Upper lobe of left lung (tissue), 4 donors: ENCODE data around the gene DLG5.

Source experiments
- EP300 ChIP-seq, 4 donors: sonication (generic); formaldehyde crosslinking; IDR thresholded peaks; one replicate each; pipeline ENCODE4 v1.5.1; 2017; ENCODE audit warnings: antibody characterized with exemption in 4 of 4, control low read depth in 2 of 4
- POLR2A ChIP-seq, 4 donors: fragments of 450-650 bp; IDR thresholded peaks; one replicate each; pipeline ENCODE4 v1.5.1; 2016 to 2017; ENCODE audit warnings: antibody characterized with exemption in 4 of 4, mild to moderate bottlenecking in 2 of 4
- POLR2AphosphoS5 ChIP-seq, 2 donors: sonication (generic); formaldehyde crosslinking; IDR thresholded peaks; one replicate each; pipeline ENCODE4 v1.5.1; 2017; ENCODE audit warnings: antibody characterized with exemption in 2 of 2
- TF ChIP-seq, protein P1 (sequence below), 6 experiments: fragments of 450-650 bp in 4 of 6; fragments of 200-600 bp in 2 of 6; sonication (generic) in 2 of 6; IDR thresholded peaks; one replicate each; pipeline ENCODE4 v1.5.1; 2016 to 2019; ENCODE audit warnings: antibody characterized with exemption in 6 of 6

DNA sequence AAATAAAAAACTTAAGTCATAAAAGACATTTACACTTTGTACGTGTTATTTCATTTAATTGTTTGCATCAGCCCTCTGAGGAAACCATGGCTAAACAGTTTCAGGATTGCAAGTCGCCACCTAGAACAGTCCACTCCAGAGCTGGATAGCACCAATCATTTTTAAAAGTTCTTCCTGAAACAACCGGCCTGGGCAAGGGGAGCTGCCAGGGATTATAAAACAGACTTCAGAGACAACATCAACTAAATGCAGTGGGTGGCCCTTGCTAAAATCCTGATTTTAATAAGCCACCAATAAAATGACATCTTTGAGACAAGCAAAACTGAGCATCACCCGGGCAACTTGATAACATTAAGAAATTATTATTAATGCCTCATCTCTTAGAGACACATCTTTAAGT lies 13.5 kb downstream of the DLG5 start:
- TF ChIP-seq, protein P1, sequence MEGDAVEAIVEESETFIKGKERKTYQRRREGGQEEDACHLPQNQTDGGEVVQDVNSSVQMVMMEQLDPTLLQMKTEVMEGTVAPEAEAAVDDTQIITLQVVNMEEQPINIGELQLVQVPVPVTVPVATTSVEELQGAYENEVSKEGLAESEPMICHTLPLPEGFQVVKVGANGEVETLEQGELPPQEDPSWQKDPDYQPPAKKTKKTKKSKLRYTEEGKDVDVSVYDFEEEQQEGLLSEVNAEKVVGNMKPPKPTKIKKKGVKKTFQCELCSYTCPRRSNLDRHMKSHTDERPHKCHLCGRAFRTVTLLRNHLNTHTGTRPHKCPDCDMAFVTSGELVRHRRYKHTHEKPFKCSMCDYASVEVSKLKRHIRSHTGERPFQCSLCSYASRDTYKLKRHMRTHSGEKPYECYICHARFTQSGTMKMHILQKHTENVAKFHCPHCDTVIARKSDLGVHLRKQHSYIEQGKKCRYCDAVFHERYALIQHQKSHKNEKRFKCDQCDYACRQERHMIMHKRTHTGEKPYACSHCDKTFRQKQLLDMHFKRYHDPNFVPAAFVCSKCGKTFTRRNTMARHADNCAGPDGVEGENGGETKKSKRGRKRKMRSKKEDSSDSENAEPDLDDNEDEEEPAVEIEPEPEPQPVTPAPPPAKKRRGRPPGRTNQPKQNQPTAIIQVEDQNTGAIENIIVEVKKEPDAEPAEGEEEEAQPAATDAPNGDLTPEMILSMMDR (IDR thresholded peaks at IDR 0.05) = no peak
- TF ChIP-seq EP300 (IDR thresholded peaks at IDR 0.05) (no peak), POLR2A (IDR thresholded peaks at IDR 0.05) (no peak), POLR2AphosphoS5 (IDR thresholded peaks at IDR 0.05) (no peak)
